GM21825 (cell line): ENCODE results near the gene SCNN1B.
"Not testable (repeated sequence)": the region's sequence is repeated elsewhere in the genome, so short reads cannot be mapped to it uniquely, and the experiment has no call there.

ENCODE experiments used
- ATAC-seq: cut with Tn5 transposase; IDR thresholded peaks from one replicate; pipeline ENCODE4 v1.9.1; 2021; ENCODE audit warnings: mild to moderate bottlenecking, moderate library complexity; ENCODE audit not compliant: unreplicated experiment

The SCNN1B gene

DNA sequence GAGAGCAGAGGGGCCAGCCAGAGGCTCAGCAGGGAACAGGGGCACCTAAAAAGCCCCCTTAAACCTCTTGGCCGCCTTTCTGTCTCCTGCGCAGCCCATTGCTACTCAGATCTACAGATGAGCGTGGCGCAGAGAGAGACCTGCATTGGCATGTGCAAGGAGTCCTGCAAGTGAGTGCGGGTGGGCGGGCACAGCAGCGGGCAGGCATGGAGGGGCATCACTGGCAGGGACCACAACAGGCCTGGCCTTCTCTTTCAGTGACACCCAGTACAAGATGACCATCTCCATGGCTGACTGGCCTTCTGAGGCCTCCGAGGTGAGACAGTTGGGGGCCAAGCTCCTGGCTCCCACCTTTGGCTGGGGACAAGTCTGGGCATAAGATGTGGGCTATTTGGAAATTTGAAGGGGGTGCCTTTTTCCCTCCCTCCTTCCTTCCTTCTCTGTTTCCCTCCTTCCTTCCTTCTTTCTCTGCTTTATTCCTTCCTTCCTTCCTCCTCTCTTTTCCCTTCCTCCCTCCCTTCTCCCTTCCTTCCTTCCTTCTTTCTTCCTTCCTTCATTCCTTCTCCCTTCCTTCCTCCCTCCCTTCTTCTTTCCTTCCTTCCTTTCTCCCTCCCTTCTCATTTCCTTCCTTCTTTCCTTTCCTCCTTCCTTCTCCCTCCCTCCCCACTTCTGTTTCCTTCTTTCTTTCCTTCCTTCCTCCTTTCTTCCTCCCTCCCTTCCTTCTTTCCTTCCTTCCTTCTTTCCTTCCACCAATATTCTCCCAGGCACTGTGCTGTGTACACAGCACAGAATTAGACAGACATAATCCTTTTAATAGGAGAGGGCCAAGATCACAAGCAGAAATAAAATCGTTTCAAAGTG is 75.2 kb downstream of the SCNN1B start:
- no peak for ATAC-seq

DNA sequence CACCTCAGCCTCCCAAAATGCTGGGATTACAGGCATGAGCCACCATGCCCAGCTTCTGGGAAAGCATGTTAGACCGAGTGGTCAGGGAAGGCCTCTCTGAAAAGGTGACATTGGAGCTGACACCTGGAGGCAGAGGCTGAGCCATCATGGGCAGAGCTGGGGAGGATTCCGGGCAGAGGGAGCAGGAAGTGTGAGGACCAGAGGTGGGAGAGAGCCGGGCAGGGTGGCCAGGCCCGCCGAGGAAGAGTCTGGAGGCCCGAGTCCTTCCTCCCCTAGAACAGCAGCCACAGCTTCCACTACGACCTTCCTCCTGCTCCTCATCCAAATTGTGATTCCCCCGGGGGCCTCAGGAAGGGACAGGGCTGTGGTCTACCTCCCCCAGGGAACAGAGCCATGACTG is 76.2 kb downstream of the SCNN1B start:
- no peak for ATAC-seq

GRCh38 chr16:23378921-23379320 is 76.8 kb downstream of the SCNN1B start:
- ATAC-seq = no peak

- no peak for ATAC-seq
Measured at GRCh38 chr16:23379707-23380106, 77.6 kb downstream of the SCNN1B start.

- no peak for ATAC-seq
Measured at GRCh38 chr16:23380501-23380951, 78.4 kb downstream of the SCNN1B start.

- ATAC-seq = not testable (repeated sequence)
Measured at GRCh38 chr16:23381702-23382101, 79.6 kb downstream of the SCNN1B start.

DNA sequence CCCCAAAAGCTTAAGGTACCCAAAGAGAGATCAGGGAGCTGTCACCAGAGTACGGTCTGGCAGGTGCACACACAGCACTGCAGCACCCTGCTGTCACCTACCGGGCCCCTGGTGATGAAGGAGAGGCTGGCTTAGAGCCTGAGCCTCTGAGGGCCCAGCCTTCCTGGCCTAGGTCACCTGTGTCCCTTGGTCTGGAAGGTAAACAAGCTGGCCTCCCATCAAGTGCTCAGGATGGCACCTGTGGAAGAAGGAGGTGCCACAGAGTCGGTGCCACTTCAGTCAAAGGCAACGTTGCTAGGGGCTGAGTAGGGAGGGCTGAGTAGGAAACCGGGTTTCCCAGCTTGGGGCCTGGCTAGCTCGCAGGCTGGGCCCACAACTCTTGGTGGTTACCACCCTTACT is 80.2 kb downstream of the SCNN1B start:
- ATAC-seq = no peak

- no peak for ATAC-seq
Measured at GRCh38 chr16:23383881-23384280, 81.8 kb downstream of the SCNN1B start.

DNA sequence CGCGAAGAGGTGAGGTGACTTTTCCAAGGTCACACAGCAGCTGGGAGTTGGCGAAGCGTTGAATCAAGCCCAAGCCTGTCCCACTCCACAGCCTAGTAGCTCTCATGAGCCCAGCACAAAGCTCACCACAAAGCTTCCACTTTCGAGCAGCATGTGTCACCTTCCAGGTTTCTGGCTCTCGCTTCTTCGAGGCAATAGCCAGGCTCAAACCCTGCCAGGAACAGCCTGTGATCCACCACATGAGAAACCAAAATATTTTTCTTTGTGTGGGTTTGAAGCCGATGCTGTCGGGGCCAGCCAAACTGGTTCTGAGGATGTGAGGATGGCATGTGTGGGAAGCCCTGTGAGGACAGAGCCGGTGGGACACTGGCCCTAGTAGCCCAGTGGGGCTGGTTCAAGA is 82.8 kb downstream of the SCNN1B start:
- ATAC-seq = no peak

DNA sequence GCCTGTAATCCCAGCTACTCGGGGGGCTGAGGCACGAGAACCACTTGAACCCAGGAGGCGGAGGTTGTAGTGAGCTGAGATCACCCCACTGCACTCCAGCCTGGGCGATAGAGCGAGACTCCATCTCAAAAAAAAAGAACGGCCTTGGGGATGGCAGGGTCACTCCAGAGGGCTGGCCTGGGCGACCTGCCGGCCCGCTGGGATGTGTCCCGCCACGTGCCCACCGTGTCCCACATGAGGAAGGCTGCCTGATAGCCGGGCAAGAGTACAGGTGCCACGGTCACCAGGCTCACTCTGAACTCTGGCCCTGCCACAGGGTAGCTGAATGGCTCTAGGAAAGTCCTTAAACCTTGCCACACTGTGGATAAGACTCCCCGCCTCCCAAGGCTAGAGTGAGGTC is 83.3 kb downstream of the SCNN1B start:
- ATAC-seq = no peak

DNA sequence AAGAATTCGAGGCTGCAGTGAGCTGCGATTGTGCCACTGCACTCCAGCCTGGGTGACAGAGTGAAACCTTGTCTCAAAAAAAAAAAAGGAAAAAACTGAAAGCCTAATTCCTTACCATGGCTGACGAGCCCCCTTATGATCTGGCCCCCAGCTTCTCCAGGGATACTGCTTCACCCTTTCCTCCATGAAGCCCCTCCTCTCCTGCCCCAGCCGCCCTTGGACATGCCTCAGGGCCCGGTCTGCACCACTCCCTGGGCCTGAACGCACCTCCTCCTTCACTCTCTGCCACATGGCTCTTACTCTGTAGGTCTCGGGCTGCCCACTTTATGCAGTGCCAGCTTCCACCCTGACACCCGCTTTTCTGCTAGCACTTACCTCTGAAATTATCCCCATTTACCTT is 85.6 kb downstream of the SCNN1B start:
- no peak for ATAC-seq

- no peak for ATAC-seq
Measured at GRCh38 chr16:23388786-23389185, 86.7 kb downstream of the SCNN1B start.

DNA sequence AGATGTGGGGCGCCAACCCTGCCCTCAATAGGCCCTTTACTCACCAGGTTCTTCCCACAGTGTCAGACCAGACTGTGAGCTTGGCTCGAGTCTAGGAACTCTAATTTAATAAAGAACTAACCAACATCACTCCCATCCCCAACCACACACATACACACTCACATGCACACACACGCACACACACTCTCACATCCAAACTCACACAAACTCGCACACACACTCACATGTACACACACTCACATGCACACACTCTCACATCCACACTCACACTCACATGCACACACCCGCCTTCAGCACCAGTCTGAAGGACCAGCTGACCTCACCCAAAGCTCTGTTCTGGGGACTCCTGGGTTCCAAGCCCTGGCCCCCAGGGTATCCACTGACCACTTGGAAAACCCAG is 87.1 kb downstream of the SCNN1B start:
- no peak for ATAC-seq

GRCh38 chr16:23389936-23390335 is 87.8 kb downstream of the SCNN1B start:
- not testable (repeated sequence) for ATAC-seq

DNA sequence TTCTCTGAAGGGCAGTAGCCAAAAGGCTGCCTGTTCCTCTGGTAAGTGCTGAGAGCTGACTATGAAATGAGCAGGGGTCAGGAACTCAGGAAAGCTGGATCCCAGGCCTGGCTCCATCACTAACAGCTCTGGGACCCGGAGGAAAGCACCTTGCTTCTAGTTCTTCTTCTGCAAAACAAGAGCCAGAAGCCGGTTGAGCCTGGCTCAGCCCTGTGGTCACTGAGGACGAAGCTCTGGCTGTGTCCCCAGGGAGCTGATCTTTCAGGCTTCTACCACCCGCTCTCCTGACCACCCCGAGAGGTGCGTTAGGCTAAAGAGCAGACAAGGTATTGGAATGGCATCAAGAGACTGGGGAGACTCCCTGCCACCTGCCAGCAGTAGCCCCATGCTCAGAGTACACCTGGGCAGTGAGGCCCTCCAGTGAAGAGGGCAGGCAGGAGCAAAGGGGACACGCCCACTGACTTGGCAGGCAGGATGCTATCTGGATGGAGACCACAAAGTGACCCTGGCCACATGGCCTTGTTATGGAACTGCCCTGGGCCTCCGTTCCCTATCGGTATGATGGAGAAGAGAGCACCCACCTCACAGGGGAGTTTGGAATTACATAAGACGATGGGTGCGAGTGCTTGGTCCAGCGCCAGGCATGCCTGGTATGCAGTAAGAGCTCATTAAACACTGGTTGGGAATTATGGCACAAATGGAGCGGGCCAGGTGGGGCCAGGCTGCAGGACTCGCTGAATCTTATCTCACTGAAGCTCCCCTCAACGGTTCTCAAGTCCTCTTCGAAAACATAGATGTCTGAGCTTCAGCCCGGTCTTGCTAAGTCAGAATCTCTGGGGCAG is 89.5 kb downstream of the SCNN1B start:
- ATAC-seq = no peak

GRCh38 chr16:23392223-23392600 is 90.1 kb downstream of the SCNN1B start:
- ATAC-seq = no peak

DNA sequence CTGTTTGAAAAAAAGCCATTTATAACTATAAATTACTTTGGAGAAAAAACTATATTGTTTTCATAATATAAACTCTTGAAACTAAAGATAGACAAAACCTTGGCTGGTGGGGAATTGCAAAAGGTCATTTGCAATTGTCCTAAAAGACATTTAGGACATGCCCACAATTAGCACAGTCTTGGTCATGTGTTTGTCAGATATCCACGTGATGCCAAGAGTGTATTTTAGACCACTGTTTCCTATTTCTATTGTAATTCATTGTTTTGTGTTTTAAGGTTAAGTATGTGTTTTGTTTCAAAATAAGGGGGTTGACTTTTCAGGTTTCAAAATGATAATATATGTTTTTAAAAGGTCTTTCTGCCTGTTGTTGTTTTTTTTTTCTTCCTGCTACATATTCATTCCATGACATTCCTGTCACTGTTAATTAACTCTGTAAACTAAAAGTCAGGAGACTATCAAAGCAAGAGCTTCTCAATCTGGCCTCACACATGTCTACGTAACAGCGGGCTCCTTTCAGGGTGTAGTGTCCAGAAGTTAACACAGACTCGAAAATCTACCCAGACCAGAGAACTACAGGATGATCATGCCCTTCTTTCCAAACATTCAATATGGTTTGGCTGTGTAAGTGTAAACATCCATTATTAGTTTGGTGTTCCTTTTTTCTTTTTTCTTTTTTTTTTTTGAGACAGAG is 92.2 kb downstream of the SCNN1B start:
- ATAC-seq = no peak

GRCh38 chr16:23395732-23396131 is 93.6 kb downstream of the SCNN1B start:
- no peak for ATAC-seq

DNA sequence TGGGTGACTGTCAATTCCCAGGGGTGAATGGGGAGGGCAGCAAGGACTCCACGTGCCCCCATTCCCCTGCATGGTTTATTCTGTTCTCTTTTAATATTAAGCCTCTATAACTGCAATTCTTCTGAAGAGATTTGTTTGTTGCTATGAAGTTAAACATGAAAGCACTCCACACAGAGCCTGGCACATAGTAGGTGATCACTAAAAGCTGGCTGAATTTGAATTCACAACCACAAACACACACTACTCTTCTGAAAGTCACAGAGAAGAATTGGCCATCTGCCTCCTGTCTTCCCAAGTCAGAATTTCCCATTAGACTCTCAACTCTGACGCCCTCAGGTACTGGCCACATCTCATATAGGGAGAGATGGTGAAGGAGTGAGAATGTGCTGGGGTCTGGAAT is 95.4 kb downstream of the SCNN1B start:
- no peak for ATAC-seq

DNA sequence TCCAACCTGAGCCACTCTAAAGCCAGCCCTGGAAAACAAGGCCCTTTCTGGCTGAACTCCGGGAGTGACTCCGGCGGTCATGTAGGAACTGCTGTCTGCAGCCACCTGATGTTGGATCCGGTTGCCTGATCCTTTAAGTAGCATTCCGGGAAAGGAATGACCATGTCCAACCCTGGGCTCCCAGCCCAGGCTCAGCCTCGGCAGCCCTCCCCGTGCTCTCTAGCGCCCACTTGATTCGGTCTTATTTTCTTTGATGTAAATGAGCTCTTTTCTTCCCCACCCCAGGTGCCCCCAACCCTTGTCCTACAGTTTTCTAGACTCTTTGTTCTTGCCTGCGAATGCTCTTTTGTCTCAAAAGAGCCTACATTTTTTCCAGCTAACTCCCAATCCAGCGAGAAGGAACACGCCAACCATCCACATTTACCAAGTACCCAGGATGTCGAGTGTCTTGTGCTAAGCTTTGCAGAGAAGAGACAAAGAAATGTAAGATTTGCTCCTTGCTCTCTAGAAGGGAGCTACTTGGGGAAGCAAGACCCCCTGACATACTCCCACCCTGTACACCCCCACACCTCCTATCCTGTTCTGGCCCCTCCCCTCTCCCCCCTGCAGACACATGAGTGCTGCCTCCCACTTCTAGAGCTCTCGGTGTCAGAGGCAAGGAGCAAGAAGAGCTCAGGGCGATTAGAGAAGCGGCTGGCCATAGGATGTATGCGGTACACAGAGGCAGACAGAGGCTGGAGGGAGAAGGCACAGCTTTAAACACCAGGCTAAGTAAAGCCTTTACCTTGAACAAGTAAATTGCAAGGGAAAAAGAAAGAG is 97.1 kb downstream of the SCNN1B start:
- ATAC-seq = no peak

DNA sequence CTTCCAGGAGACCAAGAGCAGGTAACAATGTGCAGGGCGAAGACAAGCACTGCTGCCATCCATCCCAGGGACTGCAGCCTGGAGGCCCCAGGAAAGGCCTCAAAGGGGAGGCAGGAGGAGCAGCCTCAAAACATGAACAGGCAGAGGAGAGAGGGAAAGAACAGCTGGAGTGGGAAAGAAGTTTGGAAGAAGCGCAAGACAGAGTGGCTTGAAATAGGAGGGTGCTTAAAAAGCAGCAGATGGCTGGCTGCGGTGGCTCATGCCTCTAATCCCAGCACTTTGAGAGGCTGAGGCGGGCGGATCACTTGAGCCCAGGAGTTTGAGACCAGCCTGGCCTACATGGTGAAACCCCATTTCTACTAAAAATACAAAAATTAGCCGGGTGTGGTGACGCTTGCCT is 98.3 kb downstream of the SCNN1B start:
- not testable (repeated sequence) for ATAC-seq
